HG03175 (cell line): ENCODE results near the gene UFSP2.
"Not testable (repeated sequence)": the region's sequence is repeated elsewhere in the genome, so short reads cannot be mapped to it uniquely, and the experiment has no call there.

Experiments
- ATAC-seq: cut with Tn5 transposase; IDR thresholded peaks from one replicate; pipeline ENCODE4 v1.9.1; 2021; ENCODE audit warnings: mild to moderate bottlenecking, moderate library complexity; ENCODE audit not compliant: unreplicated experiment

UFSP2 gene

DNA sequence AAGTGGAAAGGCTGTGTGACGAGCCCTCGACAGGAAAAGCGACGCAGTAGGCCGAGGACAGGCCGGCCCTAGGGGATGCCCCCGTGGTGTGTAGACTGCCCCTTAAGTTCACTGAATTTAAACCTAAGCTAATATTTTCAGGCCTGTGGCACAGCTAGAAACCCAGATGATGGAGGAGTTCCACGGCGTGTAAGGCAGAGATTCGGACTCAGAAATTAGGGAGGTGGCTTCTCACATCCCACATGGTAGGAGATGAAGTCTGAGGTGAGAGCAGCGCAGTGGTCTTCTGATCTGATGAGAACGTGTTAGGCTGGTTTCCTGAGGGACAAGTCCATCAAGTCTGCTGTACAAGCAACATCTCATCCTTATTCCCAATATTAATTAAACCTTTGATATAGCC, 37.8 kb downstream of the UFSP2 start:
- ATAC-seq: no peak

- no peak for ATAC-seq
These were observed 40.8 kb downstream of the UFSP2 start for GRCh38 chr4:185384930-185385331.

DNA sequence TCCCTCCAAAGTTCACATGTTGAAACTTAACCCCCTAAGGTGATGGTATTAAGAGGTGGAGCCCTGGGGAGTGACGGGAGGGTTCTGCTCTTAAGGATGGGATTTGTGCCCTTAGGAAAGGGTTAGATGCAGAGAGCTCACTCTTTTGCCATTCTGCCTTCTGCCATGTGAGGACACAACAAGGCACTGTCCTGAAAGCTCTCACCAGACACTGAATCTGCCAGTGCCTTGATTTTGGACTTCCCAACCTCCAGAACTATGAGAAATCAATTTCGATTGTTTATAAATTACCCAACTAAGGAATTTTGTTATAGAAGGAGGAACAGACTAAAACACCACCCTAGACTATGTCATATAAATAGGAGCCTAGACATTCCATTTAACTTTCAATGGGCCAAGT, 41.7 kb downstream of the UFSP2 start:
- ATAC-seq: no peak

DNA sequence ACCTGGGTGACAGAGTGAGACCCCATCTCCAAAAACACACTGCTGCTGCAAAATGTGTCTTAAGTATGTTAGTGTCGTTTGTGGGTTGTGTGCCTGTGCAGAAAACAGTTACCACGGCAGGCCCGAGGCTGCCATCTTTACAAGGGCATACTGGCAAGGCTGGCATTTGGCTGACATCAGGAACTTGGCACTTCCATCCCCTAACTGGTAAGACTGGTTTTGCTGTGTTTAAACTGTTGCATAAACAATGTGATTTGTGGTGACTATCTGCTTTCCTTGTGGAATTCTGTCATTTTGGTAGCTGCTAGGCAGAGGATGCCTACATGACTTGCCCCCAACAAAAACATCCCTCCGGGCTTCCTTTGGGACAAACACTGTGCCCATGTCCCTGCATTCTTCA, 42.3 kb downstream of the UFSP2 start:
- no peak for ATAC-seq

- no peak for ATAC-seq
These were observed 43.0 kb downstream of the UFSP2 start for GRCh38 chr4:185382754-185383153.

DNA sequence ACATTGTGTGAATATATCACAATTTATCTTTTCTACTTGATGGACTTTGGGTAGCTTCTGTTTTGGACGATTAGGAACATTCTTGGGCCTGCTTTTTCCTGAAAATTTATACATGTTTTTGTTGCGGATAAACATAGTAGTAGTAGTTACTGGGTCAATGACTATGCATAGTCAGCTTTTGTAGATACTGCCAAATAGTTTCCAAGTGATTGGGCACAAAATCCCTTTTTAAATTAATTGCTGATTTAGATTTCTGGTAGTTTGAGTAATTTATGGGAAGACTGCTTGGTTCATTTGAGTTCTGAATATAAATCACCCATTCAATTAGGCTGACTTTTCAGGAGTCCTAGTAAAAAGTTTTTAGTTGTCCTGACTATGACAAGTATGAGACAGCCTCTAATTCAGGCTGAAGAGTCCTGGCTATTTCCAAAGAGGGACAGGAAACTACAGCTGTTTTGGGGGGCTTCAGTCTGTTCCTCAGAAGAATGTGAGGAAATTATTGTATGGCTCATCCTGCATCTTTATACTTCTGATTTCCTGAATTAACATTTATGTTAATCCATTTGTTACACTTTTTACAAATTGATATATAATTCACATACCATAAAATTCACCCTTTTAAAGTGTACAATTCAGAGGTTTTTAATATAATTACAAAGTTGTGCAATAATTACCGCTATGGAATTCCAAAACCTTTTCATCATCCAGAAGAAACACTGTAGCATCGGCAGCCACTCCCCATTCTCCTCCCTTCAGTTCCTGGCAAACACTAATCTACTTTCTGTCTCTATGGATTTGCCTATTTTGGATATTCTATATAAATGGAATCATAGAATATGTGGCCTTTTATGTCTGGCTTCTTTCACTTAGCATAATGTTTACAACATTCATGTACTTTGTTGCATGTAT, 44.2 kb downstream of the UFSP2 start:
- no peak for ATAC-seq

GRCh38 chr4:185380320-185380719, 45.4 kb downstream of the UFSP2 start:
- no peak for ATAC-seq

DNA sequence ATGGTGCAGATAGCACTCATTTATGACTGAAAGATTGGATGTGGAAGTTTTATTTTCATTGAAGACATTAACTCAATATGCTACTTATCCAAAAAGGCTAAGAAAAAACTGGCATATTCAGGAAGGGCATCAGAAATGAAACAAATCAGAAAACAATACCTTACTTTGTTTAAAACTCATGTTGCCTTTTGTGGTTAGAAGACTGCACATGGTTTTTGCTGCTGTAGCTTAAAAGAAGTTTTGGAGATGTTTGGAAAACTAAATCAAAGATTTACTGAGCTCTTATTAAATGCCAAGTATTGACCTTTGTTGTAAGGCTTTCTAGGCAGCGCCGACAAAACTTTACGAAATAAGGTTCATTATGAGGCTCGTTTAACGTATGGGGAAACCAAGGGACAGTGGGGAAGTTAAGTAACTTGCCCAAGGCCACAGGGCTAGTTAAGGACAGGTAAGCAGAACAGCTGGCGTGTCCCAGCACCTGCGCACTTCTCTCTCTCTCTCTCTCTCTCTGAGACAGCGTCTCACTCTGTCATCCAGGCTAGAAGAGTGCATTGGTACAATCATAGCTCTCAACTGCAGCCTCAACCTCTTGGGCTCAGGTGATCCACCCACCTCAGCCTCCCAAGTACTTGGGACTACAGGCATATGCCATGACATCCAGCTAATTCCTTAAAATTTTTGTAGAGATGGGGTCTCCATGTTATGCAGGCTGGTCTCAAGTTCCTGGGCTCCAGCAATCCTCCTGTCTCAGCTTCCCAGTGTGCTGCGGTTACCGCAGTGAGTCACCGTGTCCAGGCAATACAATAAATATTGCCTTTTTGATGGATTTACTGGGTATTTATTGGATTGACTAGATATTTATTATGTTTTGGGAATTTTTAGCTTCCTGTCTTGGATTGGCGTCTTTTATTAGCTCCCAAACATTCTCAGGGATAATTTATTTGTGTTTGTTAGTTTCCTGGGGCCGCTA, 46.2 kb downstream of the UFSP2 start:
- ATAC-seq: no peak

DNA sequence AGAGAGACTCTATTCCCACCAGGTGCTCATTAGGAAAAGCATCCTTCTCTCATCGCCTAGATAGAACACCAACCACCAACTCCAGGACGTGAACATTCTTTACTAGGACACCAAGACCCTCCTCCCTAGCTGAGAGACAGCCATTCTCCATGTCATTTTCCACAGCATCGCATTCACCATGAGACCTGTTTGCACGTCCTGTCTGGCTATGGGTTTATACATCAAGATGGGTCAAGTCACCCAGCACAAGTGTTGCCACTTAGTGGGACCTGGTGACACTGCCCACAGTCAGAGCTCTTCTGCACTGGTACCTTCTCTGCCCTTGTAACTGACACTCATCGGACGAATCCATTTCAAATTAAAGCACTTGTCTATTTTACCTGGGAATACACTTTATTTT, 47.5 kb downstream of the UFSP2 start:
- no peak for ATAC-seq

GRCh38 chr4:185374573-185374972, 51.2 kb downstream of the UFSP2 start:
- ATAC-seq: no peak

- ATAC-seq: no peak
These were observed 51.7 kb downstream of the UFSP2 start for GRCh38 chr4:185374027-185374426.

DNA sequence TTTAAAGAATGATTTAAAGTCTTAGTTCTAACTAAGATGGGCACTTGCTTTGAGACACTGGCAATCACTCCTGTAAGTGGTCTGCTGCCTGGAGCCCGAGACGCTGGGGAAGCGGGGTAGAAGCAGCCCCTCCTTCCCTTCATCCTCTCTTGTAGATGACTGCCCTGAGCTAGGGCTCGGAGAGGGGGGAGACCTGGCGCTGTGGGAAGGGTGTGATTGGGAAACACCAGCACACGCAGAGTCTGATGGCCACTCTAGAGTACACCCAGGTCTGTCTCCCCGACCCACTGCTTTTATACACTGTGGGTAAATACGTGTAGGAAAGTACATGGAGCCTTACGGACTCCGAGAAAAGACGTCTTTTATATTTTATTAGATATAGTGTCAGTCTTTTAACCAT, 54.1 kb downstream of the UFSP2 start:
- no peak for ATAC-seq

GRCh38 chr4:185370268-185370949, 55.4 kb downstream of the UFSP2 start:
- no peak for ATAC-seq

GRCh38 chr4:185369731-185370130, 56.0 kb downstream of the UFSP2 start:
- ATAC-seq: no peak

- ATAC-seq: no peak
These were observed 60.9 kb downstream of the UFSP2 start for GRCh38 chr4:185364886-185365285.

GRCh38 chr4:185363251-185363650, 62.5 kb downstream of the UFSP2 start:
- no peak for ATAC-seq

DNA sequence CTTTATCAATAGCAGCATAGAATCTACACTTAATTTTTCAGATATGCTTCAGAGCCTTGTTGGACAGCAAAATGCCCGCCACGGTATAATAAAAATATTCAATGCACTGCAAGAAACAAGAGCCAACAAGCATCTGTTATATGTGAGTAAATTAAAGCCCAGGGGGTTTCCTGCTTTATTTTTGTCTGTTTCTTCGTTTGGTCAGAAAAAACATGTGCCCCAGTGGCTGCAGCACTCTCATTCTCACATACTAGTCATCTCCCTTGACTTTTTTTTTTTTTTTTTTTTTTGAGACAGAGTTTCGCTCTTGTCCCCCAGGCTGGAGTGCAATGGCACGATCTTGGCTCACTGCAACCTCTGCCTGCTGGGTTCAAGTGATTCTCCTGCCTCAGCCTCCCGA, 63.2 kb downstream of the UFSP2 start:
- ATAC-seq: not testable (repeated sequence)

- ATAC-seq: no peak
These were observed 63.9 kb downstream of the UFSP2 start for GRCh38 chr4:185361872-185362271.

- ATAC-seq: no peak
These were observed 65.9 kb downstream of the UFSP2 start for GRCh38 chr4:185359767-185360446.

- ATAC-seq: no peak
These were observed 66.8 kb downstream of the UFSP2 start for GRCh38 chr4:185358959-185359358.

- ATAC-seq: no peak
These were observed 67.2 kb downstream of the UFSP2 start for GRCh38 chr4:185358514-185358913.
